Peyer's patch (tissue), 4 donors: Measurements from ENCODE around the gene CADPS2. TPM values are rescaled to one million over a fixed set of nuclear protein-coding genes. Genes with fewer than 3 reads are reported as not detected.

Experiments
- DNase-seq, 3 donors: peaks; one replicate each; pipeline ENCODE4 v3.0.0-alpha.2; 2017 to 2019
- H3K27ac ChIP-seq, 4 donors: fragments of 200-600 bp; sonication (generic); one replicate each; pipeline ENCODE4 v1.5.1; 2016 to 2019
- H3K27me3 ChIP-seq, 2 donors: fragments of 200-600 bp; sonication (generic); one replicate each; pipeline ENCODE4 v1.5.1; 2019
- H3K36me3 ChIP-seq, 3 donors: fragments of 200-600 bp; sonication (generic); one replicate each; pipeline ENCODE4 v1.5.1; 2016 to 2019
- H3K4me1 ChIP-seq, 4 donors: fragments of 200-600 bp; sonication (generic); one replicate each; pipeline ENCODE4 v1.5.1; 2016 to 2019
- H3K4me3 ChIP-seq, 4 donors: fragments of 200-600 bp; sonication (generic); 1 replicate in 3 of 4; 2 replicates in 1 of 4; pipeline ENCODE4 v1.5.1; 2016 to 2019; ENCODE audit warnings: mild to moderate bottlenecking in 1 of 4
- H3K9me3 ChIP-seq, 4 donors: fragments of 200-600 bp; sonication (generic); one replicate each; pipeline ENCODE4 v1.5.1; 2016 to 2019; ENCODE audit warnings: mild to moderate bottlenecking in 1 of 4
- POLR2A ChIP-seq, 2 donors: fragments of 450-650 bp; IDR thresholded peaks; one replicate each; pipeline ENCODE4 v1.5.1; 2017; ENCODE audit warnings: antibody characterized with exemption in 2 of 2, mild to moderate bottlenecking in 2 of 2, moderate library complexity in 2 of 2
- total RNA-seq, 4 donors: library from RNA; depleted of rRNA; stranded (reverse); fragments of >200 nt; gene quantifications; one replicate each; pipeline ENCODE4 v1.1.0, GENCODE V29; 2016
- TF ChIP-seq, protein P1 (sequence below), 6 experiments: fragments of 450-650 bp in 4 of 6; fragments of 200-600 bp in 2 of 6; sonication (generic) in 1 of 6; IDR thresholded peaks; one replicate each; pipeline ENCODE4 v1.5.1; 2017 to 2019; ENCODE audit warnings: antibody characterized with exemption in 6 of 6, mild to moderate bottlenecking in 3 of 6, moderate library complexity in 1 of 6

CADPS2 gene
- total RNA-seq, 4 donors from 2014 or later = 11.4 to 21.5 (median 16.5) TPM

DNA sequence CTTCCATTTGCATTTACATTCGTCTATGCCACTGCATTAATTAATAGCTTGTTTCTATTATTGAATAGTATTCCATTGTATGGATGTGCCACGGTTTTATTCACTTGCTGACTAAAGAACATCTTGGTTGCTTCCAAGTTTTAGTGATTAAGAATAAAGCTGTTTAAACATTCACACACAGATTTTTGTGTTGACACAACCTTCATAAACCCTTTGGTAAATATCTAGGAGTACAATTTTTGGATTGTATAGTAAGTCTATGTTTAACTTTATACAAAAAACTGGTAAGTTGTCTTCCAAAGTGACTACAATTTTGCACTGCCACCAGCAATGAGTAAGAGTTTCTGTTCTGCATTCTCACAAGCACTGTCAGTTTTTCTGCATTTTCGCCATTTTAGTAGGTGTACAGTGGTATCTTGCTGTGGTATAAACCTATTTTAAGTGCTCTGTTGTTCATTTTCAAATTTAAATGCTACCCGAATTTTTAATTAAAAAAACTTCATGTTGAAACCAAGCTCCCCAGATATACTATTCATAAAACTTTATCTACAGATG is 308.7 kb downstream of the CADPS2 start:
- H3K36me3 ChIP-seq = no peaks in the 10 kb centered on the region
- no peak for TF ChIP-seq POLR2A (IDR thresholded peaks at IDR 0.05)
- TF ChIP-seq, protein P1, sequence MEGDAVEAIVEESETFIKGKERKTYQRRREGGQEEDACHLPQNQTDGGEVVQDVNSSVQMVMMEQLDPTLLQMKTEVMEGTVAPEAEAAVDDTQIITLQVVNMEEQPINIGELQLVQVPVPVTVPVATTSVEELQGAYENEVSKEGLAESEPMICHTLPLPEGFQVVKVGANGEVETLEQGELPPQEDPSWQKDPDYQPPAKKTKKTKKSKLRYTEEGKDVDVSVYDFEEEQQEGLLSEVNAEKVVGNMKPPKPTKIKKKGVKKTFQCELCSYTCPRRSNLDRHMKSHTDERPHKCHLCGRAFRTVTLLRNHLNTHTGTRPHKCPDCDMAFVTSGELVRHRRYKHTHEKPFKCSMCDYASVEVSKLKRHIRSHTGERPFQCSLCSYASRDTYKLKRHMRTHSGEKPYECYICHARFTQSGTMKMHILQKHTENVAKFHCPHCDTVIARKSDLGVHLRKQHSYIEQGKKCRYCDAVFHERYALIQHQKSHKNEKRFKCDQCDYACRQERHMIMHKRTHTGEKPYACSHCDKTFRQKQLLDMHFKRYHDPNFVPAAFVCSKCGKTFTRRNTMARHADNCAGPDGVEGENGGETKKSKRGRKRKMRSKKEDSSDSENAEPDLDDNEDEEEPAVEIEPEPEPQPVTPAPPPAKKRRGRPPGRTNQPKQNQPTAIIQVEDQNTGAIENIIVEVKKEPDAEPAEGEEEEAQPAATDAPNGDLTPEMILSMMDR (IDR thresholded peaks at IDR 0.05) = no peak
- no peaks in the 10 kb centered on the region for H3K27me3 ChIP-seq
- no peaks in the 10 kb centered on the region for H3K9me3 ChIP-seq
- H3K27ac ChIP-seq = no peak overlapping the region
- no peak overlapping the region for H3K4me3 ChIP-seq
- no peak for DNase-seq
- no peaks in the 10 kb centered on the region for H3K4me1 ChIP-seq

DNA sequence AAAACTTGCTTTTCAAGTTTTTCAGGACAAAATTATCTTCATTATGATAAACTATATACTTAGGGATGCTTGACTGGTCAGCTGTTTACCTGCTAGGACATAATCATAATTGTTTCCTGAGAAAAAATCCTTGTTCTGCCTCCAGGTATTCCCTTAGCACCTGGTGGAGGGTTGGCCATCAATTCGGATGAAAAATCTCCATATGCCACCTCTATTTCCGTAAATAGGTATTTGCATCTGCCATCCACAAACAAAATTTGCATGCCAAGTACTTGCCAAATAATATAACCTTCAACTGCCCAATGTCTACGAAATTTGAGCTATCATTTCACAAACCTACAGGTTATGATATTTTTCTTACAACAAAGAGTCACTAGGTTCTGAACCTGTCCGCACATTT is 313.6 kb downstream of the CADPS2 start:
- Histone ChIP-seq H3K4me3 (no peak overlapping the region), H3K36me3 (no peaks in the 10 kb centered on the region), H3K4me1 (no peaks in the 10 kb centered on the region), H3K27ac (no peak overlapping the region), H3K27me3 (no peaks in the 10 kb centered on the region), H3K9me3 (no peaks in the 10 kb centered on the region)
- no peak for TF ChIP-seq POLR2A (IDR thresholded peaks at IDR 0.05)
- TF ChIP-seq, protein P1 (IDR thresholded peaks at IDR 0.05) = no peak
- DNase-seq = no peak

DNA sequence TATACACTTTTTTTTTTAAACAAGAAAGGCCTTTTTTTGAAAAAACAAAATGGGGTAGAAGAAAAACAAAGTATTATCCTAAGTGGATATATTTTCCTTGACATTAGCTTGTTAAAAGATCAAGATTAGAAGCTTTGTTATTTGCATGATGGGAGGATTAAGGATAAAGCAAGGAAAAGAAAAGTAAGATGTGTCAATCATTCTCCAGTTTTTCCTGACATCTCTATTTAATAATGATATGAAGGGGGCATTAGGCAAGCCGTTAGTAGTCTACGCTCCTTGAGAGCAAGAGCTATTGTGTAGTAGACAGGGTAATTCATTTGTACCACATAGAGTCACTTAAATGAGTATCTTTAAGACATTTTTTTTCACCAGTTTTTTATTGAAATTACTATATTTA is 324.9 kb downstream of the CADPS2 start:
- TF ChIP-seq, protein P1 (IDR thresholded peaks at IDR 0.05) = no peak
- no peak for TF ChIP-seq POLR2A (IDR thresholded peaks at IDR 0.05)
- Histone ChIP-seq H3K27me3 (no peaks in the 10 kb centered on the region), H3K27ac (no peak overlapping the region), H3K4me1 (no peaks in the 10 kb centered on the region), H3K36me3 (no peaks in the 10 kb centered on the region), H3K9me3 (no peaks in the 10 kb centered on the region), H3K4me3 (no peak overlapping the region)
- DNase-seq = no peak

DNA sequence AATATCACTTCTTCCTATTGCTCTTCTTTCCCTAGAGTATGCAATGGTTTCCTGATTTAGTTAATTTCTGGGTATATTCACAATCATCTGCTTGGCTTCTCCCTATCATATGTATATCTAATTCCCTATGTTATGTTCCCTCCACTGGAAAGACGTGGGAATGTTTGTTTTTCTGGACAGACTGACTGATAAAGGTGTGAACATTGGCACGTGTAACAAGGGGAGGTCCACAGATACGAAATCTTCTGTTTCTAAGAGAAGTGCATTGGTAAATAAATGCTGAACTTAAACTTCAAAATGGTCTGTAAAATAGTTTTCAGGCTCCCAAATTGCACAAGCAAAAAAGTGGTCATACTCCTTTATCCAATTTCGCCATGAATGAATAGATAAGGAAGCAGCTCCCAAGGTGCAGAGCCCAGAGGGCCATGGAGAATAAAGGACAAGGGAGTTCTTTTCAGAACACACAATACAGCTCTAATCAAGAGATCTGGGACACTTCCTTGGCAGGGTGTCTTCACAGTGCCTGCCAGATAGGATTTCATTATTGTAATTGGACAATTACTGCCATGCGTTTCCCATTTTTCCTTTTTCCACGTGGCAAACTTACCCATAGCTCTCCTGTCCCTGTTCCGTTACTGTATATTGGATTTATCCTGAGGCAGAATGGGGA is 329.3 kb downstream of the CADPS2 start:
- no peak overlapping the region for H3K27ac ChIP-seq
- no peak for TF ChIP-seq POLR2A (IDR thresholded peaks at IDR 0.05)
- TF ChIP-seq, protein P1 (IDR thresholded peaks at IDR 0.05) = no peak
- H3K27me3 ChIP-seq = no peaks in the 10 kb centered on the region
- no peak overlapping the region for H3K4me3 ChIP-seq
- no peaks in the 10 kb centered on the region for H3K36me3 ChIP-seq
- DNase-seq = no peak
- no peaks in the 10 kb centered on the region for H3K9me3 ChIP-seq
- H3K4me1 ChIP-seq = no peaks in the 10 kb centered on the region

DNA sequence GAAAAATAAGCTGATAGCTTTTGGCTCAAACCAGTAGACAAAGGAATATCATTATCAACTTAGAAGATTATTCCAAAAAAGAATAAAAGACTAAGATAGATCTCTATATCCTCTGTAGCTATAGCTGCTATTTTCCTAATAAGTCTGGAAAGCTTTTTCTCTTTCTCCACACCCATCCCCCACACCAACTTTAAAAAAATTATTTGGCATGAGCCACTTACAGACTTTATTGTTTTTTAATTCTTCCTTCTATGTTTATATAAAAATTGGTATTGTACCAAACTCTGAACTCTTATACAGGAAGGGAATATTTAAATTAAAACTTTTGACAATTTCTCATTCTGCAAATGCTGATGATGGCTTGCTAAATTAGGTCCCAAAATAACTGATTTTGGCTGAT is 330.0 kb downstream of the CADPS2 start:
- Histone ChIP-seq H3K27ac (no peak overlapping the region), H3K27me3 (no peaks in the 10 kb centered on the region), H3K9me3 (no peaks in the 10 kb centered on the region), H3K4me3 (no peak overlapping the region), H3K36me3 (no peaks in the 10 kb centered on the region), H3K4me1 (no peaks in the 10 kb centered on the region)
- DNase-seq = no peak
- TF ChIP-seq POLR2A (IDR thresholded peaks at IDR 0.05) = no peak
- TF ChIP-seq, protein P1 (IDR thresholded peaks at IDR 0.05) = no peak
